BJ (cell line): ENCODE measurements around the gene PDIA6. TPM values are rescaled to one million over a fixed set of nuclear protein-coding genes. Genes with fewer than 3 reads are reported as not detected.

ENCODE experiments used
- CTCF ChIA-PET: fragments of 350-600 bp; formaldehyde crosslinking; extraction: SDS; loops from one replicate; lab custom pipeline; 2021; ENCODE audit warnings: antibody characterized with exemption, inconsistent platforms; lab: Yijun Ruan, JAX
- POLR2A ChIA-PET: fragments of 300-600 bp; sonication (Branson Sonifier 250); formaldehyde crosslinking; extraction: SDS; loops from one replicate; lab custom pipeline; 2021; ENCODE audit warnings: antibody characterized with exemption; lab: Charles Lee
- DNase-seq: peaks from one replicate; pipeline ENCODE4 v3.0.0-alpha.2; 2011; ENCODE audit warnings: low read depth
- H3K27me3 ChIP-seq: 2 replicates; pipeline ENCODE4 v1.6.0; 2011; ENCODE audit warnings: low read length; ENCODE audit not compliant: control insufficient read depth, insufficient read depth
- H3K36me3 ChIP-seq: 2 replicates; pipeline ENCODE4 v1.5.1; 2011; ENCODE audit warnings: low read length; ENCODE audit not compliant: control insufficient read depth, insufficient read depth
- H3K4me3 ChIP-seq: 2 replicates; pipeline ENCODE4 v1.5.1; 2011; ENCODE audit warnings: low read depth, mild to moderate bottlenecking, control low read depth, low read length
- CTCF ChIP-seq: IDR thresholded peaks from 2 replicates; pipeline ENCODE4 v1.5.1; 2011; ENCODE audit warnings: low read depth, mild to moderate bottlenecking, control low read depth, inconsistent platforms, low read length, moderate library complexity; ENCODE audit not compliant: insufficient read depth
- polyA plus RNA-seq: library from polyadenylated mRNA; depleted of rRNA; stranded (reverse); fragments of >200 nt; gene quantifications from 2 replicates; pipeline ENCODE4 v1.2.3, GENCODE V29; 2011

The PDIA6 gene
- polyA plus RNA-seq, 1 experiment: 238 TPM

GRCh38 chr2:10826625-10827024 lies 14.0 kb upstream of the PDIA6 start:
- H3K36me3 ChIP-seq: no peaks in the 10 kb centered on the region
- DNase-seq: no peak
- ChIA-PET CTCF (interaction anchor here (1.2 kb wide), 1 partner anchor 298 kb away, joined by 5 read pairs; no protein-coding TSS in a partner anchor), POLR2A (no interaction called here)
- no peak overlapping the region for H3K4me3 ChIP-seq
- no peak for TF ChIP-seq CTCF
- H3K27me3 ChIP-seq: peaks cover 27% of the 10 kb centered on the region

- peaks cover 29% of the 10 kb centered on the region for H3K27me3 ChIP-seq
- DNase-seq: no peak
- CTCF ChIA-PET: interaction anchor here (1.2 kb wide), 1 partner anchor 298 kb away, joined by 5 read pairs; no protein-coding TSS in a partner anchor
- no peak for TF ChIP-seq CTCF
- POLR2A ChIA-PET: no interaction called here
- H3K36me3 ChIP-seq: no peaks in the 10 kb centered on the region
- no peak overlapping the region for H3K4me3 ChIP-seq
Measured at GRCh38 chr2:10826026-10826425, 13.4 kb upstream of the PDIA6 start.

GRCh38 chr2:10824191-10824590 lies 11.6 kb upstream of the PDIA6 start:
- ChIA-PET CTCF (interaction anchor here (1.0 to 3.1 kb wide), 4 partner anchors 11 to 309 kb away, joined by 3 to 10 read pairs (median 9); a partner anchor contains a TSS), POLR2A (no interaction called here)
- Histone ChIP-seq H3K27me3 (peaks cover 31% of the 10 kb centered on the region), H3K4me3 (no peak overlapping the region), H3K36me3 (no peaks in the 10 kb centered on the region)
- DNase-seq: no peak
- TF ChIP-seq CTCF: no peak

- H3K27me3 ChIP-seq: peaks cover 23% of the 10 kb centered on the region
- DNase-seq: no peak
- CTCF ChIA-PET: interaction anchor here (0.7 to 4.5 kb wide), 3 partner anchors 11 to 635 kb away, joined by 3 to 44 read pairs (median 5); no protein-coding TSS in a partner anchor
- POLR2A ChIA-PET: no interaction called here
- H3K4me3 ChIP-seq: no peak overlapping the region
- TF ChIP-seq CTCF: no peak
- H3K36me3 ChIP-seq: no peaks in the 10 kb centered on the region
Measured at GRCh38 chr2:10820978-10821695, 8.6 kb upstream of the PDIA6 start.

GRCh38 chr2:10820562-10820961 lies 8.0 kb upstream of the PDIA6 start:
- H3K27me3 ChIP-seq: peaks cover 23% of the 10 kb centered on the region
- no peak for TF ChIP-seq CTCF
- CTCF ChIA-PET: interaction anchor here (0.6 to 4.5 kb wide), 4 partner anchors 12 to 636 kb away, joined by 3 to 44 read pairs (median 4); no protein-coding TSS in a partner anchor

More at GRCh38 chr2:10820562-10820961, 8.0 kb upstream of the PDIA6 start:
- POLR2A ChIA-PET: no interaction called here
- no peaks in the 10 kb centered on the region for H3K36me3 ChIP-seq
- no peak for DNase-seq
- H3K4me3 ChIP-seq: no peak overlapping the region
